ENCODE data around the gene MTTP. TPM values are rescaled to one million over a fixed set of nuclear protein-coding genes. Genes with fewer than 3 reads are reported as not detected.

Gene MTTP
- total RNA-seq, 2 donors from 2014 or later: 0.59 to 0.71 TPM

DNA sequence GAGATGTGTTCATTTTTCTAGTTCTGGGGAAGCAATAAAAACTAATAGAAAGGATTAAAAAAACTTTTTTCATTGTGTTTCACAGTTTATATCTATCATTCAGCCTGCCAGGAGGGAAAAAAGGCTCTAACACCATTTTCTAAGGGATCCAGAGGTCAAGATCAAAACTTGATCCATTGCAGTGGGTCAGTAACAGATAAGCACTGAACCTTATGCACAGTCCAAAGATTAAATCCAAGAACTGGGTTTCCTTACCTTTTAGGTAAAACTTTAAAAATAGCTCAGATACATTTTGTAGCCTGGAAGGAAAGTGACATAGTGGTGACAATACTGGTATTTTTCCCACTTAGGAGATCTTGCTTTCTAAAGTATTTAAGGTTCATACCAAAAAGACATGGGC lies 12.7 kb downstream of the MTTP start:
- intact Hi-C loops (cut with DNase I): no loop called here
- DNase-seq (no peak), ATAC-seq (no peak)

DNA sequence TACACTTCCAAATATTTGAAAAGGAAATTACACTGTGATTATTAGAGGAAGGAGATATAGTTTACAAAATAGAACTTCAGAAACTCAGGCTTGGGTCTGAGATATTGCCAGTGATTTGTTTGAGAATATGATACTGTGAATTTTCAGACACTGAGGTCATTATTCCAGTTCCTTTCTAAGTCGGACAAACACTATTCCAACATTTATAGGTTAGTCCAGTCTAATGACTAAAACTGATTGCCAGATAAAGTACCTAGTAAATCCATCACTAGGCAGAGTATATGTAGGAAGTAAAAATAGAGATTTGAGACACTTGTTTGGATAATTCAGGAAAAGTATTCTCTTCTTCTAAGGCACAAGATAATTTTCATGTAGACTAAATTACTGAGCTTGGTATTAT lies 13.2 kb downstream of the MTTP start:
- DNase-seq: no peak
- no peak for ATAC-seq
- intact Hi-C loops (cut with DNase I): no loop called here

DNA sequence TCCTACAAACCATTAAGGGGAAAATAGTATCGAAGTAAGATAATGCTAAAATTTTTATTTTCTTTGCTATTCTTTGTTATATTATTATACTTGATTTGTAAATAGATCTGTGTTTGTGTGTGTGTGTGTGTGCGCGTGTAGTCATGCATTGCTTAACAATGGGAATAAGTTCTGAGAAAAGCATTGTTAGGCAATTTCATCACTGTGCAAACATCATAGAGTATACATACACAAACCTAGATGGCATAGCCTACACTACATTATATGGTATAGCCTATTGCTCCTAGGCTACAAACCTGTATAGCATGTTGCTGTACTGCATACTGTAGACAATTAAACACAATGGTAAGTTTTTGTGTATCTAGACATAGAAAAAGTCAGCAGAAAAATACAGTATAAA lies 17.1 kb downstream of the MTTP start:
- no peak for DNase-seq
- no peak for ATAC-seq
- intact Hi-C loops (cut with DNase I): no loop called here

GRCh38 chr4:99593781-99594641 lies 19.4 kb downstream of the MTTP start:
- intact Hi-C loops (cut with DNase I): no loop called here
- DNase-seq: no peak
- ATAC-seq: no peak

- ATAC-seq: no peak
- DNase-seq: no peak
- intact Hi-C loops (cut with DNase I): no loop called here
These were observed 20.2 kb downstream of the MTTP start for GRCh38 chr4:99594818-99595217.

- ATAC-seq (no peak), DNase-seq (no peak)
- intact Hi-C loops (cut with DNase I): no loop called here
These were observed 32.1 kb downstream of the MTTP start for GRCh38 chr4:99606716-99607115.

GRCh38 chr4:99608417-99608816 lies 33.8 kb downstream of the MTTP start:
- no peak for DNase-seq
- no peak for ATAC-seq
- intact Hi-C loops (cut with DNase I): no loop called here

DNA sequence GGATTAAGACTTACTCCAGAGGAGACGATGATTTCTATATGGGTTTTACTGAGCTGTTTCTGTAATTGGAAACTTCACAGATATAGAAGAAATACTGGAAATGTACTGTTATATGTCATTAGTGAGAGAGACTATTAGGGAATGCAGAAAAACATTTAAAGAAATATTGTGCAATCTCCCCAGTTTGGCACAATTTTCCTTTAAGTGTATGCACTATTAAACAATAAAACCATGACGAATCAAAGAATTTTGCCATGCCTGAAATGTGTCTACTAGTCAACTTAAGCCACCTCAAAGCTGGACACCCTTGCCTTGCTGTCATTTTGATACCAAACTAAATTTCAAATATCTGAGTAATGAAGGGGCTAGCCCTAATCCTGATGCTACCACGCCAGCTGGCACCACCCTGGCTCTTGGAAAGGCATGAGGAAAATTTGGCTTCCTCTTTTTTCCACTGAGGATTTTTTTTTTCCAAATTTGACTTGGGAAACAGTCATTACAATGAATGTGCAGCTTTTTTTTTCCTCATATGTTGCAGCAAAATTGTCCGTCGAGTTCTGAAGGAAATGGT lies 36.1 kb downstream of the MTTP start:
- ATAC-seq (no peak), DNase-seq (peak; percentile 24)
- intact Hi-C loops (cut with DNase I): no loop called here

GRCh38 chr4:99612281-99612680 lies 37.7 kb downstream of the MTTP start:
- intact Hi-C loops (cut with DNase I): no loop called here
- peak in 1 of 2 donors; percentile 67 for ATAC-seq
- no peak for DNase-seq

- intact Hi-C loops (cut with DNase I): no loop called here
These were observed 38.1 kb downstream of the MTTP start for GRCh38 chr4:99612704-99613103.

DNA sequence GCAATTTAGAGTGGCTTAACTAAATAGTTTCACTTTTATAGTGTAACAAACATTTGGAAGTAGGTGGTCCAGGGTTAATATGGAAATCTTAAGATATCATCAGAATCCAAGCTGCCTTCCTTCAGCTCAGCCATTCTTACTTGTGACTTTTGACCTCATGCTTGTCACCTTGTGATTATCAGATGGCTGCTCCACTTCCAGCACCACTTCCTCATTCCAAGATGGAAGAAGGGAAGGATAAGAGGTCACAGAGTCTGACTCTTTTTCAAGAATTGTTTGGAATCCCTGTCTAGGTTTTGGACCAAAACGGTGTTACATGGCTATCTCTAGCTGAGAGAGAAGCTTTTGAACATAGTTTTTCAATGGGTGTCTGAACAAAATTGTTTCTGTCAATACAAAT lies 39.9 kb downstream of the MTTP start:
- no peak for ATAC-seq
- intact Hi-C loops (cut with DNase I): no loop called here
- no peak for DNase-seq

More at GRCh38 chr4:99612704-99613103, 38.1 kb downstream of the MTTP start:
- DNase-seq: no peak
- ATAC-seq: no peak

DNA sequence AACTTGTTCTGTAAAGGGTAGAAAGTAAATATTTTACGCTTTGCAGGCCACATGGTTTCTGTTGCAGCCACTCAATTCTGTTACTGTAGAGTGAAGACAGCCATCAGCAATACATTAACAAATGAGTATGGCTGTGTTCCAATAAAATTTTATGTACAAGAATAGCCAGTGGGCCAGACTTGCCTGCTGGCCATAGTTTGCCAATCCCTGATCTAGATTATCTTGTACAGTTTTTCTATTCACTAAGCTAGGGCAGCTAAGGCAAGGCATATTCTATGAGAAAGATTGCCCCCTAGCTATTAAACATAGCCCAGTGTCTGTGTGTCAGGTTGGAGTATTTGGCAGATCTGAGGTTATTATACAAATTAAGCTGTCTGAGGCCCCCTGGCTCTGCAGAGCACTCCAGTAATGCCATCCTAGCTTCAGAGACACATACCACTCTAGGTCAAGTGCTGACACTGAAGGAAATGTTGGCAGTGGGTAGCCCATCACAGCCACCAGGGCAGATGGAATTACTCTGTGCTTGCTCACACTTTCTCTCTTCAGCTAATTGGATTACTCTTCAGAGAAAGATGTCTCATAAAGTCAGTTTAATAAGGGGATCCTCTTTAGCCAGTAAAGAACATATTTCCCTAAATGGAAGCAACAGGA lies 40.7 kb downstream of the MTTP start:
- intact Hi-C loops (cut with DNase I): loop anchor here in 1 of 2 donors (5.0 kb wide), 1 partner anchor 53 kb away; the partner anchor contains the start of gene TRMT10A
- ATAC-seq: peak; percentile 96 to 98
- peak; percentile 15 for DNase-seq

DNA sequence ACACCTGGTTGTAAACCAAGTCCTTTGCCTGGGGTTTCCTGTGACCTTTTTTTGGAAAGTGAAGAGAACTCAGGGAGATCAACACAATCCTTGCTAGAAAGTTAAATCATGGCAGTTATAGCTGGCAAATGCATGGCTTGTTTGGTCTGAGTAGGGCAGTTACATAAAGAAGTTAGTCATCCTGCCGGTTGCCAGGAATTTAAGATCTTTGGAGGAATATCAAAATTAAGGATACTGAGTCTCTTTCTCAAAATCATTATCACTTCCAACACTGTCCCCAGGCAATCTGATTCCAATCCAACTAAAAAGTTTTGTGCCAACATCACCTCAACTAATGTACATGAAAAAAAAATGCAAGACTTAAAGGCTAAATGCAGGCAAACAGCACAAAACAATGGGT lies 42.8 kb downstream of the MTTP start:
- intact Hi-C loops (cut with DNase I): loop anchor here in 1 of 2 donors (2.0 to 5.0 kb wide), 2 partner anchors 55 to 77 kb away; partner anchors contain the start of gene TRMT10A
- no peak for DNase-seq
- no peak for ATAC-seq

- DNase-seq: no peak
- intact Hi-C loops (cut with DNase I): no loop called here
- ATAC-seq: no peak
These were observed 47.7 kb downstream of the MTTP start for GRCh38 chr4:99622341-99622740.

DNA sequence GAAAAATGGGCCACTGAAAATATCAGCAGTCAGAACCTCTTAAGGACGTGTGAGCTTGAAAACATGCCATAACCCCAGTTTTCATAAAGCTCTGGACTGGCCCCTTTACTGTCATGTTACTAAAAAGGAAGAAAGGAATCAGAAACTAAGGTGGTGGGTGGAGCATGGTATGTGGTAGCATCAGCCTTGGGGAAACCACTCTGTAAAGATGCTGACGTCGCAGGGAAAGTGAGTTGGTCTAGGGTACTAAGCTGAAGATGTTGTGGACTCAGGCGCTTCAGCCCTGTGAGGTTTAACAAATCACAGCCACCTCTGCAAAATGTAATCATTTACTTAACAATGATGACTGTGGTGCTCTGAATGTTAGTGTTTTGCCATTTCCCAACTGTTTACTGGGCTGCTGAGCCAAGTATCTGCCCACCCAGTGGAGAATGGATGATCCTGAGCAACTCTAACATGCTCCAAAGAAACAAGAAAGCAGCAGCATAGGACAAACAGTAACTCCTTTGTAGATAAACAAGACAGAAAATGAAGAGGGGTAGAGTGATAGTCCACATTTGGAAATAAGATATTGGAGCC lies 49.6 kb downstream of the MTTP start:
- ATAC-seq: no peak
- DNase-seq: no peak
- intact Hi-C loops (cut with DNase I): no loop called here

DNA sequence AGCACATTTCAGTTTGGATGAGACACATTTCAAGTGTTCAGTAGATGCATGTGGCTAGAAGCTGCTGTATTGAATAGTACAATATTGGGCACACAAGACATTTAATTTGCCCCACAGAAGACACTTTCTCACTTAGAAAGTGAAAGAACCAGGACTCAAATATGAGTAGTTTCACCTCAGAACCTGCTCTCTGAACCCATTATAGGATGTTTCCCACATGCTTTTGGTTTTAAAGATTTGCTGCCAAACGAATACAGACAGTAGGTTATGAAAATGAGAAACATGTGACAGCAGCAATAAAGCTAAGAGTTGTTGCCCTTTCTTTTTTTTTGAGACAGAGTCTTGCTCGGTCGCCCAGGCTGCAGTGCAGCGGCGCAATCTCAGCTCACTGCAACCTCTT lies 50.7 kb downstream of the MTTP start:
- no peak for ATAC-seq
- intact Hi-C loops (cut with DNase I): no loop called here
- DNase-seq: no peak

- no peak for DNase-seq
- ATAC-seq: peak in 1 of 2 donors; percentile 78
- intact Hi-C loops (cut with DNase I): no loop called here
These were observed 53.4 kb downstream of the MTTP start for GRCh38 chr4:99628040-99628439.

- intact Hi-C loops (cut with DNase I): no loop called here
- ATAC-seq (no peak), DNase-seq (no peak)
These were observed 55.4 kb downstream of the MTTP start for GRCh38 chr4:99629962-99630554.

GRCh38 chr4:99630857-99631360 lies 56.3 kb downstream of the MTTP start:
- no peak for ATAC-seq
- no peak for DNase-seq
- intact Hi-C loops (cut with DNase I): no loop called here
